Renal pelvis (tissue), 4 donors: ENCODE results near the gene GPR32. TPM values are rescaled to one million over a fixed set of nuclear protein-coding genes. Genes with fewer than 3 reads are reported as not detected.
"Not testable (repeated sequence)": the region's sequence is repeated elsewhere in the genome, so short reads cannot be mapped to it uniquely, and the experiment has no call there.

Experiments
- DNase-seq: peaks from one replicate; pipeline ENCODE4 v3.0.0-alpha.2; 2013
- polyA plus RNA-seq, 3 donors: library from polyadenylated mRNA; unstranded; fragments of 120-200 nt; gene quantifications; one replicate each; pipeline ENCODE4 v1.2.1, GENCODE V29; 2013; ENCODE audit not compliant: insufficient read length in 3 of 3

GPR32 gene
- polyA plus RNA-seq, 3 donors, result not detected

DNA sequence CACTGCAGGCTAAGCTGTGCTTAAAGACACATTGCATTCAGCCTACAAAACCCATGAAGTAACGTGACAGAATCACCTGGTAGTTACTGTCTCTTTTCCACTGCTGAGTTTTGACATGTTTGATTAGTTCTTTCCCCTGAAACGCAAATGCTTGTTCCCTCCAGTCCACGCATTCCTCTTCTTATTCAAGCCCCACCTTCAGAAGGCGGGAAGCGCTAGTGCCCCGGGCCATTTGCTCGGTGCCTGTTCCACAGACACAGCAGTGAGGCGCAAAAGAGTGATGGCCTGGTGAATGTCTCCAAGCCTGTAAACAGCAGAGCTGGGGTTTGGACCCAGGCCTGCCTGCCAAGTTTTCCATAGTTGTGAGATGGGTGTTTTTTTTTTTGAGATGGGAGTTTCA is 30.8 kb downstream of the GPR32 start:
- DNase-seq, result no peak

DNA sequence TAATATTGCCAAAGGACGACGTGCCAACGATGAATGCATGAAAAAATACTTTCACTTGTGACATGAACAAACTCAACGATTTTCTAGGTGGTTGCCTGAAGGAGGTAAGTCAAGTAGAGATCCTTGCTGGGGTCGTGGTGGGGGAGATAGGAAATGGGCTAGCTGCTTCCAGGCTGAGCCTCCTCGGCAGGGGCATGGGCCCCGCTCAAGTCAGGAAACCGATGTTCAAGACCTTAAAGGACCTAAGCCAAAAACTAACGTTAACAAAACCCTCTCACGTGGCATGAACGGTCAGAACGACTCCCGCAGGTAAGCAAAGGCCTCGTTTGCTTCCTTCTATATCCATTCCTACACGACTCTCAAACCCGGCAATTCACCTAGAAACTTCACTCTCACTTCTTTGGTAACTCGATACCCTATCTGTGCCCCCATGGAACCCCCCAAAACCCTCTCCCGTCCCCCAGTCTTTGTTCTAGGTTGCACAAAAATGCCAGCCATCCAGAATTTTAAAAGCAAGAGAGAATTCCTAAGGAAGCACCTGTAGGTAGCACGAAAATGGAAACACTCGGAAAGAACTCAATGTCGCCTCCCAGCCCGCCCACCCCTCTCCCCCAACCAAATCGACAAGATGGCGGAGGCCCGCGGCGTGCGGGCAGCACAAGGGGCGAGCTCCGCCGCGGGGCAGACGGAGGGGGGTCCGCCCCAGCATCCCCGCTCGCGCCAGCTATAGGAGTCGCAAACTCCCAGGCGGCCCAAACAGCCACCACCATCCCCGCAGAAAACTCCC is 33.6 kb downstream of the GPR32 start:
- DNase-seq, result no peak

DNA sequence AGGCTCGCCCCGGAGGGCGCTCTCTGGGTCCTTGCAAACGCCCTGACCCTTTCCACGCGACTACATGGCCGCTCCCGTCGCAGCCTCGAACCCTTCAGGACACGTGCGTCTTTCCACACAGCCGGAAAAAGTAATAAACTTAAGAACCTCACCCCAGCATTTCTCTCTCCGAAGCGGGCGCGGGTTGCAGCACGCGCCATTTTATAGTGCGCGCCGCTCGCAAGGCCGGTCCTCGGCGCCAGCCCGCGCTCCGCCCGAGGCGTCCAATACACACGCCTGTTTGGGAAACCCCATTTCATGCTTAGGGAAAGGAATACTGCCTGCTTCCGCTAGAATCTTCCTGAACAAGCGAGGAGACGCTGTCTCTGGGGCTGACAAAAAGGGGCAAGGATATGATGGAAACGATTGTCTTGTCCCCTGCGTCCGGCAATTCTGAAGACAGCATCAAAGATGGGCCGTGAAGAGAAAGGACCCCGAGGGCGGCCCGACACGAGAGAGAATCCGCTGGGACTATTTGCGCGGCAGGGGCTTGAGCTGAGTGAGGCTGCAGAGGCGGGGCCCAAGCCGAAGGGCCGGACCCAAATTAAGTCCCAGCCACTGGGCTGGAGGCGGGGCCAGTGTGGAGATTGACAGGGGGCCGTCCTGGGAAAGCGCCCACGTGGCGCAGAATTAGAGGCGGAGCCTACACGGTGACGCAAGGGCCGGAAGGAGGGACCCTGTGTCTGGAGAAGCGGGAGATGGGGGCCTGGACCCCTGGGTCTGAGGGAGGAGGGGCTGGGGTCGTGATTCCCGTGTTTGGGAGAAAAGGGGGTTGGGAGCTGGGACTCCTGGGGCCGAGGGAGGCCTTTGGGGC is 34.4 kb downstream of the GPR32 start:
- DNase-seq, result peak; percentile 100

DNA sequence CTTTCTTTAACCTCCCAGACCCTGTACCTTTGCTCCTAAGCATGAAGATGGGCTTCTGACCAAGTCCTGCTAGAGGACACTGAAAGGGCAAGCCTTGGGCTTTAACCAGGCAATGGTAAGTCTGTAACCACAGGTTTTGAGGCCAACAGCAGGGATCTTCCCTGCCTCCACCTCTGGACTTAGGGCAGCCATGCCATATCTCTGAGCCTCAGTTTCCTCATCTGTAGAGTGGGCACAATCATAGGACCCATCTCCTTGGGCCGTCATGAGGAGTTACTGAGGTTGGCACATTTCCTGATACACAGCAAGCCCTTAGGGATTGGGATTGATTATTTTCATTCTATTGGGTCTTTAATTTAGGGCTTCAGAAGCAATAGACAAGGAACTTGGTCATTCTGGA is 38.6 kb downstream of the GPR32 start:
- no peak for DNase-seq

DNA sequence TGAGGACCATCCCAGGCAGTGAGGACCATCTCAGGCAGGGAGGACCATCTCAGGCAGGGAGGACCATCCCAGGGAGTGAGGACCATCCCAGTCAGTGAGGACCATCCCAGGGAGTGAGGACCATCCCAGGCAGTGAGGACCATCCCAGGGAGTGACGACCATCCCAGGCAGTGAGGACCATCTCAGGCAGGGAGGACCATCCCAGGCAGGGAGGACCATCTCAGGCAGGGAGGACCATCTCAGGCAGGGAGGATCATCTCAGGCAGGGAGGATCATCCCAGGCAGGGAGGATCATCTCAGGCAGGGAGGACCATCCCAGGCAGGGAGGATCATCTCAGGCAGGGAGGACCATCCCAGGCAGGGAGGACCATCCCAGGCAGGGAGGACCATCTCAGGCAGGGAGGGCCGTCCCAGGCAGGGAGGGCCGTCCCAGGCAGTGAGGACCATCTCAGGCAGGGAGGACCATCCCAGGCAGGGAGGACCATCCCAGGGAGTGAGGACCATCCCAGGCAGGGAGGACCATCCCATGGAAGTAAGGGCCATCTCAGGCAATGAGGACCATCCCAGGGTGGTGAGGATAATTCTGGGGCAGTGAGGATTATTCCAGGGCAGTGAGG is 41.5 kb downstream of the GPR32 start:
- not testable (repeated sequence) for DNase-seq

DNA sequence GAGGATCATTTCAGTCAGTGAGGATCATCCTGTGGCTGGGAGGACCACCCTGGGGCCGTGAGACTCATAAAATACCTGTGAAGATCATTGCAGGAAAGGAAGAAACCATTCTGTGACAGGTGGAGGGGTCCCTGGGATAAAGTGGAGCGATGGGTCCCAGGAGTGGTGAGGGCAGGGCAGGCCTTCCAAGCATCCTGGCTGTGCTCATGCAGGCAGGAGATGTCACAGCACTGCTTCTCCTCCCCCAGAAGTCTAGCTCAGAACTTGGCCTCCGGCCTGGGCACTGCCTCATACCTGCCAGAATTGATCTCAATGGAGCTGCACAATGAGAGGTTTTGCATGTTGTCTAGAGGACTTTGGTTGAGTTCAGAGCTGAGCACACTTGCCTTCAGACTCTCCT is 42.2 kb downstream of the GPR32 start:
- DNase-seq, result no peak

DNA sequence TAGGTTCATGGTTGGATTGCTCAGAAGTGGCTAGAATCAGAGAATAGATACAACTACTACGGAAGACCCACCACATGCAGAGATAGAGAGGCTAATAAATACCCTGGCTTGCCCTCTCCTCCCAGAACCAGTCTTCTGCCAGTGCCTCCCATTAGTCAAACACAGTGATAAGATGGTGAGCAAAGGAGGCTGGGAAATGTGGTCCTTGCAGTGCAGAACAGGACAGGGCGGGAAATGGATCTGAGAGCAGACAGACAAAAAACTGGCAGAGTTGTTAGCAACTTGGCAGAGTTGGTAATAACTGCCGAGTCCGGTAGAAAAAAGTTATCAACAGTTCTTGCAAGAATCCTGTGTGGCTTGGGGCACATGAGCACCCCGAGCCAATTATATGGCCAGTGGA is 44.6 kb downstream of the GPR32 start:
- no peak for DNase-seq

DNA sequence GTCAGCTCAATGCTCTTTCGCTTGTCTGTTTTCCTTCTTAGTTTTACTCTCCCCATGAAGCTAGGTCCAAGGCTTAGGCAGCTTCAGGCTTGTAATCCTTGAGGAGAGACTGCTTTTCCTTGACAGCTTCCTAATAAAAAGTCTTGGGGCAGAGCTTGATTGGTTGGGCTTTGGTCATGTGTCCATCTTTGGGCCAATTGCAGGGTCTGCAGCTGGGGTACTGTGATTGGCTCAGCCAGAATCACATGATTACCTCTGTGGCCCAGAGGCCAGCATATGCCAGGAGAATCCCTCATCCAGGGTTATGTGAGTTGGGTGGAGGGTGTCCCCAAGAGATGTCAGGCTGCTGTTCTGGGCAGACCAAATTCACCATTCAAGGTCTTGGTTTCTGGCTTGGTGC is 45.2 kb downstream of the GPR32 start:
- no peak for DNase-seq

DNA sequence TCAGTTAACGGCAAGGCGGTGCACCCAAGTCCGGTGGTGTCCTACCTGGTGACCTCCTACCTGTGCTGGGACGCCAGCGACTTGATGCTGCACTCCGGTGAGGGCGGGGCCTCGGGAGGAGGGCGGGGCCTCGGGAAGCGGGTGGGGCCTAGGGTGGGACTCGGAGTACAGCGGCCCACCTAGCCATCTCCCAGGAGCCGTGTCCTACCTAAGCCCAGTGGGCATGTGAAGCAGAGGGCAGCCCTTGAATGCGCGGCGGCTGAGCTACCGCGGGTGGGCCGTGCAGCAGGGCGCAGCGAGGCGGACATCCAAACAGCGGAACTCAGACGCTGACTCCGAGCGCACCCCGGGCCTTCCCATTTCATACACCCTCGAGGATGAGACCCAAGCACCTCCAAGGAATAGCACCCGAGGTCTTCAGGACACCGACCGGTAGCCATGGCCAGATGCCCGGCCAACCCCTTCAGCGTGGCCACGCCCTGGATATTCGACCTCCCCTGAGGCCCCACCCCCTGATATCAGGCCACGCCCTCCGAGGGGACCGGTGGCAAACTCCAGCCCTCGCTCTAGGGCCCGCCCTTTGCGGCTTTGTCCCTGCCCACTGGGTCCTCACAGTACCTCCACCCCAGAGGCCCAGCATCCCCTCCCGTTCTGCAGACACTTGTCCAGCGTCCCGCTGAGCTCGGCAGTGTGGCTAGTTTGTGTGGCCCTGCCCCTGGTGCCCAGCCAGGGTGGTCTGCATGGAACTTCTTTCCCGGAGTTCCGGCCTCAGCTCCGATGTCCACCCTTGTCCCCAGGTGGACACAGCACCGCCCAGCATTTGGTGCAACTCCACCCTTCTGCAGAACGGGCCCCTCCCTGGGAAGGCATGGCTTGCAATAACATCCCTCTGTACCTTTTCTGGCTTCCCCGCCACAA is 47.9 kb downstream of the GPR32 start:
- no peak for DNase-seq

DNA sequence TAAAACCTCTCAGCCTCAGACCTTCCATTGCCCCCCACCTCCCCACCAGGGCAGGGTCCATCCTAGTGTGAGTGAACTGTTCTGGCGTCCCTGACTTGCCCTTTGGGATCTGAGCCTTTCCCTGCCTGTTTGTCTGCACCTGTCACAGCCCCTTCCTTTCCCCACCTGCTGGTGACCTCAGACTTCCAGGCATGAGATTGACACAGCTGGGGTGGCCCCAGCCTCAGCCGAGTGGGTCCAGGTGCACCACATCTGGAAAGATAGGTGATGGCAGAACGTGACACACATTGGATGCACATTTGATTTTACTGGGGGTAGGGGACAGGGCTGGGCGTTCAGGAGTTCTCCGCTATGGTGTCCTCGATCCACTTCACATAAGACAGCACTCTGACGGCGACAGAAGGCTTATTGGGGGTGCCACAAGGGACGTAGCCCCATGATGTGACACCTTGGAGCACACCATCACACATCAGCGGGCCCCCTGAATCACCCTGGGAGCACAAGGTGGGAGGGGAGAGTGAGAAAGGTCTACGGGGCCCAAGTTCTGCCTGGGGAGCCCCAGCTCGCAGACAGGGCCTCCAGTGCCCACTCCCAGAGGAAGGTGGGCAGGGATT is 48.7 kb downstream of the GPR32 start:
- no peak for DNase-seq

DNA sequence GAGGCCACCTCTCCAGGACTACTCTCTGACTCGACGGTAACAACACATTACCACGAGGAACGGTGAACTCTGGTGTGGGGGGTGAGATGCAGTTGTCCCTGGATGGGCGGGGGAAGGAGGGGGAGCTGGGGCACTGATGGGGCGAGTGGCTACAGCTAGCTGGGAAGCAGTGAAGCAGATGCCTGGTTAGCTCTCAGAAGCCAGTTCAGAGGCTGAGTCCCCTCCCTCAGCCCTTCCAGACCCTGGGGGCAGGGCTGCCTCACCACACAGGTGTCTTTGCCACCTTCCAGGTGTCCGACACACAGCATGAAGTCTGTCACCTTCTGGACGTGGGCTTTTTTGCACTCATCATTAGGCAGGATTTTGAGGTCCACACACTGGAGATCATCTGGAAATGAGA is 49.4 kb downstream of the GPR32 start:
- DNase-seq, result no peak

DNA sequence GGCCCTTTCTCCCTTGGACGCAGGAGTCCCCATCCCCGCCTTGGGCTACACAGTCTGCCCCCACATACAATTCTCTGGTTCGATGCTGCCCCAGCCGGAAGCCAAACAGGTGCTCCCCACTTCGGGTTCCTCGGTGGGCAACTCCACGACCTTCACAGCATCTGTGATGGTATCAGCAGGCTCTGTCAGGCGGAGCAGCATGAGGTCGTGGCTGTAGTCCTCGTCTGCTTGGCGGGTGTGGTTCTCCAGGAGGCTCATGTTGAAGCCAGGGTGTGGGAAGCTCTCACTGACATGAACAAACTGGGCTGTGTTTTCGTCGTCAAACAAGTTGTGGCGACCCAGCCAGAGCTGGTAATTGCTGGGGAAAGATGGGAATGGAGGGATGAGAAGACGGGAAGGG is 49.8 kb downstream of the GPR32 start:
- DNase-seq, result no peak

DNA sequence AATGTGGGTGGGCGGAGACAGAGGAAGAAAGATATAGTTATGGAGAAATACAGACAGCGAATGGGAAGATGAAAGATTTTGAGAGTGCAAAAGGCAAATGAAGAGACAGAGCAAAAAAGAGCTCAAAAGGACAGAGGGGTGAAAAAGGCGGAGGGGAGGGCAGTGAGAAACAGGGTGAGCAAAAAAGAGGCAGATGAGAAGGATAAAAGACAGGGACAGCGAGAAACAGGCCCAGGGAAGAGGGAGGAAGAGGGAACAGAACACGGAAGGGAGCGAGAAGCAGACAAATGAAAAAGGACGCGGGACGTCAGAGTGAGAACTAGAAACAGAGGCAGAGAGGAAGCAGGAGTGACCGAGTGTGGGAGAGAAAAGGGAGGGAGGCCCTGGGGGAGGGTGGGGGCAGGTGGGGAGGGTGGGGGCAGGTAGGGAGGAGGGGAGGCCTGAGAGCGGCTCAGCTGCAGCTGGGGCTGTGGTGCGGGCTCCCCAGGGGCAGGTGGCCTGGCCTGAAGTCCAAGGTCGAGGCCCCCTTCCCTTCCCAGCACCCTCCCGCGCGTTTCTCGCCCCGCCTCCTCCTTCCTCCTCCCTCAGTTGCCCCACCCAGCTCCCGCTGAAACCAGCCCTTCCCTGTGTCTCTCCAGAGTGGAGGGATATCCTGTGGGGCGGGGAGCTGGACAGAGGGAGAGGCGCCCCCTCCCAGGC is 50.4 kb downstream of the GPR32 start:
- no peak for DNase-seq

DNA sequence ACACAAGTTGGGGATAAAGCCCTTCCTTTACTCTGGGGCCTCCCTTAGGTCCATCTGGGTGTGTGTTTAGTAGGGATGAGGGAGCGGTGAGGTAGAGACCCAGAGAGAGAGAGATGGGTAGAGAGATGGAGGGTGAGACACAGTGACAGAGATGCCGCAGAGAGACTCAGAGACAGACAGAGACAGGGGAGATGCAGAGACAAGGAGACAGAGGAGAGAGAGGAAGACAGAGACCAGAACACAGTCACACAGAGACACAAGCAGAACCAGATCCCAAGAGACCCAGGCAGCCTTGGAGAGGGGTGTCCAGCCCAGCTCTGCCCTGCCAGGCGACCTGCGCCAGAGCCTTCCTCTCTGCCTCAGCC is 51.0 kb downstream of the GPR32 start:
- no peak for DNase-seq

Other genes starting within 250 kb of the GPR32 start
- 10 to 100 TPM; 19.6 to 27.6 (median 22.7) TPM for gene LRRC4B, start 202.0 kb upstream of the GPR32 start, polyA plus RNA-seq
- 1 to 10 TPM in 1 of 3 donors, under 1 TPM in 2; 0.87 to 1.2 (median 0.90) TPM for gene SYT3, start 130.6 kb upstream of the GPR32 start, polyA plus RNA-seq
- gene C19orf81, start 121.0 kb upstream of the GPR32 start, polyA plus RNA-seq, result 1 to 10 TPM; 3.1 to 6.7 (median 4.4) TPM
- gene SHANK1, start 50.7 kb upstream of the GPR32 start, polyA plus RNA-seq, result 1 to 10 TPM; 4.9 to 7.6 (median 6.5) TPM
- 10 to 100 TPM; 28.1 to 40.3 (median 30.4) TPM for gene CLEC11A, start 47.1 kb upstream of the GPR32 start, polyA plus RNA-seq
- gene ACP4, start 20.0 kb downstream of the GPR32 start, polyA plus RNA-seq, result under 1 TPM in 1 of 3 donors, not detected in 2; 0.09 TPM
- 1 to 10 TPM; 1.2 to 1.7 (median 1.3) TPM for gene KLK1, start 53.3 kb downstream of the GPR32 start, polyA plus RNA-seq
- gene KLK15, start 63.1 kb downstream of the GPR32 start, polyA plus RNA-seq, result not detected
- under 1 TPM; 0.47 to 0.58 (median 0.51) TPM for gene KLK3, start 84.5 kb downstream of the GPR32 start, polyA plus RNA-seq
- under 1 TPM in 2 of 3 donors, not detected in 1; 0.21 to 0.34 TPM for gene KLK2, start 103.0 kb downstream of the GPR32 start, polyA plus RNA-seq
- under 1 TPM in 1 of 3 donors, not detected in 2; 0.06 TPM for gene KLK4, start 140.9 kb downstream of the GPR32 start, polyA plus RNA-seq
- gene KLK5, start 182.6 kb downstream of the GPR32 start, polyA plus RNA-seq, result 1 to 10 TPM; 1.6 to 1.9 (median 1.9) TPM
- 10 to 100 TPM; 37.7 to 40.8 (median 37.7) TPM for gene KLK6, start 199.1 kb downstream of the GPR32 start, polyA plus RNA-seq
- gene KLK7, start 213.5 kb downstream of the GPR32 start, polyA plus RNA-seq, result 1 to 10 TPM; 3.3 to 4.5 (median 3.8) TPM
- gene KLK8, start 231.1 kb downstream of the GPR32 start, polyA plus RNA-seq, result 1 to 10 TPM; 1.8 to 2.8 (median 2.8) TPM
- gene KLK10, start 249.2 kb downstream of the GPR32 start, polyA plus RNA-seq, result under 1 TPM; 0.16 to 0.36 (median 0.24) TPM